Measurements from ENCODE around the gene TIPARP. TPM values are rescaled to one million over a fixed set of nuclear protein-coding genes. Genes with fewer than 3 reads are reported as not detected.

TIPARP gene
- polyA plus RNA-seq, 1 of the 3 experiments (the other 2 are of a cell fraction), result 6.2 TPM

- Histone ChIP-seq H3K79me2 (ENCODE audit: insufficient read depth) (no peaks in the 10 kb centered on the region), H3F3A (replicated peaks; ENCODE audit: insufficient read depth) (no peaks in the 10 kb centered on the region), H4K20me1 (ENCODE audit: insufficient read depth) (no peaks in the 10 kb centered on the region), H3K27me3 (ENCODE audit: insufficient read depth) (no peaks in the 10 kb centered on the region), H3K9me2 (no peaks in the 10 kb centered on the region), H3K36me3 (replicated peaks in 1 of 2; ENCODE audit: control insufficient read depth in 1 of 2, insufficient read depth in 2 of 2, low read length in 1 of 2) (no peaks in the 10 kb centered on the region), H3K4me1 (ENCODE audit: control insufficient read depth in 1 of 2, insufficient read depth in 2 of 2, low read depth in 1 of 2, low read length in 1 of 2) (peaks cover 0 to 10% of the 10 kb centered on the region in 2 experiments; a peak in 1 of 4 replicates), H3K9ac (no peak overlapping the region), H3K4me3 (ENCODE audit: low read depth in 2 of 2, low read length in 1 of 2) (no peak overlapping the region), H3K4me2 (no peak overlapping the region), H3K27ac (ENCODE audit: low read depth in 2 of 2, low read length in 1 of 2) (no peak overlapping the region), H2AFZ (ENCODE audit: low read depth) (no peak overlapping the region), H3K9me3 (no peaks in the 10 kb centered on the region)
- no peak for DNase-seq
- TF ChIP-seq MXI1 (IDR thresholded peaks at IDR 0.05; ENCODE audit: low read depth, low read length) (no peak), REST (IDR thresholded peaks at IDR 0.05; ENCODE audit: low read depth, low read length) (no peak), POLR2AphosphoS5 (IDR thresholded peaks at IDR 0.05; ENCODE audit: low read depth, low read length) (no peak), USF1 (IDR thresholded peaks at IDR 0.05; ENCODE audit: borderline replicate concordance, low read depth) (no peak), RXRA (IDR thresholded peaks at IDR 0.05; ENCODE audit: borderline replicate concordance, low read depth) (no peak), RAD21 (IDR thresholded peaks at IDR 0.05; ENCODE audit: low read length) (no peak), ELF1 (IDR thresholded peaks at IDR 0.05) (no peak), TCF12 (IDR thresholded peaks at IDR 0.05) (no peak), RCOR1 (IDR thresholded peaks at IDR 0.05; ENCODE audit: low read length) (no peak)
- ChIA-PET POLR2A (no interaction called here), CTCF (no interaction called here)
- WGBS (ENCODE audit: low lambda C conversion rate), result 71% methylated on average over 2 of the region's 2 CpGs
These were observed 9.1 kb upstream of the TIPARP start for GRCh38 chr3:156665291-156665690.

- H4K20me1 ChIP-seq (ENCODE audit: insufficient read depth), result no peaks in the 10 kb centered on the region
- 33% methylated on average over 1 of the region's 1 CpG for WGBS (ENCODE audit: low lambda C conversion rate)
- H3K36me3 ChIP-seq (replicated peaks in 1 of 2; ENCODE audit: control insufficient read depth in 1 of 2, insufficient read depth in 2 of 2, low read length in 1 of 2), result no peaks in the 10 kb centered on the region
- H3K9me2 ChIP-seq, result no peaks in the 10 kb centered on the region
- no peak overlapping the region for H3K27ac ChIP-seq (ENCODE audit: low read depth in 2 of 2, low read length in 1 of 2)
- no peaks in the 10 kb centered on the region for H3K9me3 ChIP-seq
- H3K4me2 ChIP-seq, result no peak overlapping the region
- ChIA-PET POLR2A (no interaction called here), CTCF (interaction anchor here (1.0 kb wide), 1 partner anchor 10 kb away, joined by 3 read pairs; no protein-coding TSS in a partner anchor)
- no peak overlapping the region for H3K4me3 ChIP-seq (ENCODE audit: low read depth in 2 of 2, low read length in 1 of 2)
- H3K9ac ChIP-seq, result no peak overlapping the region
- H3F3A ChIP-seq (replicated peaks; ENCODE audit: insufficient read depth), result no peaks in the 10 kb centered on the region
- TF ChIP-seq FOXJ3 (CRISPR knock-in tag; IDR thresholded peaks at IDR 0.05), result no peak
- TF ChIP-seq ZBTB33 (IDR thresholded peaks at IDR 0.05; ENCODE audit: borderline replicate concordance, low read depth), result no peak
- TF ChIP-seq USF1 (IDR thresholded peaks at IDR 0.05; ENCODE audit: borderline replicate concordance, low read depth), result no peak
- TF ChIP-seq RXRA (IDR thresholded peaks at IDR 0.05; ENCODE audit: borderline replicate concordance, low read depth), result no peak
- TF ChIP-seq RCOR1 (IDR thresholded peaks at IDR 0.05; ENCODE audit: low read length), result no peak
- TF ChIP-seq CHD2 (IDR thresholded peaks at IDR 0.05; ENCODE audit: low read length, partially characterized antibody), result no peak
- no peak for TF ChIP-seq EZH2phosphoT487 (IDR thresholded peaks at IDR 0.05; ENCODE audit: borderline replicate concordance, low read depth)
- no peak for TF ChIP-seq SMC3 (IDR thresholded peaks at IDR 0.05; ENCODE audit: low read depth, low read length)
- no peak for TF ChIP-seq FOXM1 (IDR thresholded peaks at IDR 0.05; ENCODE audit: low read depth)
- no peak for TF ChIP-seq POLR2AphosphoS5 (IDR thresholded peaks at IDR 0.05; ENCODE audit: low read depth, low read length)
- TF ChIP-seq TCF12 (IDR thresholded peaks at IDR 0.05), result no peak
- TF ChIP-seq ELF1 (IDR thresholded peaks at IDR 0.05), result no peak
- no peak for TF ChIP-seq YY1 (IDR thresholded peaks at IDR 0.05; ENCODE audit: low read depth)
- no peak for TF ChIP-seq GATA2 (CRISPR knock-in tag; IDR thresholded peaks at IDR 0.05)
- no peak for TF ChIP-seq FOSL2 (IDR thresholded peaks at IDR 0.05; ENCODE audit: borderline replicate concordance, low read depth)
- no peak for TF ChIP-seq NRF1 (IDR thresholded peaks at IDR 0.05; ENCODE audit: low read depth, low read length)
- TF ChIP-seq MEF2A (IDR thresholded peaks at IDR 0.05; ENCODE audit: borderline replicate concordance, low read depth), result no peak
- no peak for DNase-seq
- H2AFZ ChIP-seq (ENCODE audit: low read depth), result no peak overlapping the region
- peaks cover 0 to 10% of the 10 kb centered on the region in 2 experiments; a peak in 1 of 4 replicates for H3K4me1 ChIP-seq (ENCODE audit: control insufficient read depth in 1 of 2, insufficient read depth in 2 of 2, low read depth in 1 of 2, low read length in 1 of 2)
- H3K79me2 ChIP-seq (ENCODE audit: insufficient read depth), result no peaks in the 10 kb centered on the region
- H3K27me3 ChIP-seq (ENCODE audit: insufficient read depth), result no peaks in the 10 kb centered on the region
These were observed 8.3 kb upstream of the TIPARP start for GRCh38 chr3:156666073-156666472.

All from SK-N-SH (cell line).